ENCODE data around the gene IQCH.

Gene IQCH

GRCh38 chr15:67545864-67546263 is 291.3 kb downstream of the IQCH start:
- DNase-seq, result no peak

GRCh38 chr15:67547064-67547463 is 292.5 kb downstream of the IQCH start:
- no peak for DNase-seq

DNA sequence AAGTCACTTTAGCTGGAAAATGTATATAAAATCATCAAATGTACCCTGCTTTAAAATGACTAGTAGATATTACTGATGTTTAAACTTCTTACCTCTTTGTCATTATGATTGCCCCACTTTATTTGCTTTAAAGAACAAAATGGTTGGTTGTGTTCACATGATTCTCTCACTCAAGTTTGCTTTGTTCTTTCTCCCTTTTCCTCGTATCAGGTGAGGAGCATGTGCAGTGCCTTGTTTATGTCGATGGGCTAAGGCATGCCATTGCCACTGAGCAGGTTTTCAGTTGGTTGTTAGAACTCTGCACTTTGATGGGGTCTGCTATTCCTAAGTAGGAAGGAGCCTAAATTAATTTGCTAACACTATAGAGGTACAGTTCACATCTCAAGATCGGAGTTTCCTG is 293.2 kb downstream of the IQCH start:
- no peak for DNase-seq

DNA sequence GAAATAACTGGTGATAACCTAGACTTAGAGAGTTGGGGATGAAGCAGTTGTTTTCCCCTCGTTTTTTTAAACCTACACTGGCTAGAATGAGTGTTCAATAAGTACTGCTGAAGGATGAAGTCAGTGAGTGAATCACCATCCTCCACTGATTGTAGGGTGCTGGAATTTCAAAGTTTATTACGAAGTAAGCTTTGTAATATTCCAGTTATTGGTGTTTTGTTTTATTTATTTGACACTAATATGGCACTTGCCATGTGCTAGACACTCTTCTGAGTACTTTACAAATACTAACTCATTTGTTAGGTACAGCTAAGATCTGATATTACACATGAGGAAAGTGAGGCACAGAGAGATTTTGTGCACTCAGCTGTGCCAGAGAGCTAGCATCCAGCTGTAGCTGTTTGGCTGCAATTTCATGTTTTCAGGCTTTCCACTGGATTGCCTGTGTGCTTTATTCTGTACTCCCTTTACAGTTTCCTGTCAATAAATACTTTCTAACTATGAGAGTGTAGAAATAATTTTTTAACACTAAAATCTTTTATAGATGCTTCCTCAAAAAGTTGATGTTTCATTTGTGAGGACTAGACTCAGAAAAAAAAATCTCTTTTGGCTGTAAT is 293.8 kb downstream of the IQCH start:
- no peak for DNase-seq

DNA sequence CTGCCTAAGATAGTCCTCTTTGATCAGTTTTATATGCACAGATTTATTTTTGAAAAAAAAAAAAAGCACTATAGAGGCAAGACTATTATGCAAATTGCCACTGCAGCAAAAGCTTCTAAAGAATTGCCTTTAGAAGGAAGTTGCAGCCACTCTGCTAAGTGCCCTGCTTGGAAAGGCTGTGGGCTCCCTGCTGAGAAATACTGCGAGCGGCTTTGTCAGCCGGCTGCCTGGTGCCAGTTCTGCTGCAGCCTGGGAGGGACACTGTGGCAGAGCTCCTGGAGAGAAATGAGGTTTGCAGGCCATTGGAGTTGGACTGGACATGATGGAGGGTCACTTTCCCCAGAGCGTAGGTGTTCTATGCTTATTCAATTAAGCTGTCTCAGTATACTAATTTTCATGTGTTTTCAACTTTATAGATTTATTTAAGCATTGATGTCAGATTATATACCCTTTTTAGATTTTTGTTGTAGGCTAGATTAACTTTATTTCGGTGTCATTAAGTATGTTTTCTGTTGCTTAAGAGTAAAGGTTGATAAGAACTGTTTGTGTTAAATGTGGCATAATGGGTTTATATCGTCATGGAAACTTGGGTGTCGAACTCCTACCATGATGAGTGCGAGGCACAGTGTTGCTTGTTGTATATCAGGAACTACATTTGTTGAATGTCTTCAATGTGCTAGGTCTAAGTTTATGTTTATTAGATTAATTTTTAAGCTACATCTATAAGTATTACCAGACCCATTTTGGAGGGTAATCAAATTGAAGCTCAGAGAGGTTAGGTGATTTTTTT is 294.5 kb downstream of the IQCH start:
- DNase-seq, result no peak

- DNase-seq, result no peak
Observed at GRCh38 chr15:67549736-67550135, 295.1 kb downstream of the IQCH start.

DNA sequence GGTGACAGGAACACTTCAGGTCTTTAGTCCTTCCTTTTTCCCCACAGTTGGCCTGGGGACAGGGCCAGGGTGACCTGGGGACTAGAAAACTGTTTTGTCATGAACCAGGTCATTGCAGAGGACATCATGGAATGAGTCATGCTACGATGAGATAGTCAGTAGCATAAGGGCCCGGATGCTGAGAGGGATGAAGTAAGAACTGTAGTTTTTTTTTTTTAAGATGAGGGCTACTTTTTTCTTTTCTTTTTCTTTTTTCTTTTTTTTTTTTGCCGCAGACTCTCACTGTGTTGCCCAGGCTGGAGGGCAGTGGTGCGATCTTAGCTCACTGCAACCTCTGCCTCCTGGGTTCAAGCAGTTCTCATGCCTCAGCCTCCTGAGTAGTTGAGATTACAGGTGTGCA is 295.9 kb downstream of the IQCH start:
- no peak for DNase-seq

- DNase-seq, result no peak
Observed at GRCh38 chr15:67551207-67551743, 296.7 kb downstream of the IQCH start.

Measured in activated effector memory CD4-positive, alpha-beta T cell treated with anti-CD3 and anti-CD28 coated beads, Interleukin-2, amount 50 U/mL, for 16 hours (primary cell).